H1 (cell line): Measurements from ENCODE around the gene MTX1. TPM values are rescaled to one million over a fixed set of nuclear protein-coding genes. Genes with fewer than 3 reads are reported as not detected.

Experiments used
- CTCF ChIA-PET: fragments of 300-600 bp; sonication (Branson Sonifier 250); formaldehyde crosslinking; loops from one replicate; lab custom pipeline; 2021; ENCODE audit not compliant: partially characterized antibody; lab: Charles Lee
- POLR2A ChIA-PET: fragments of 300-600 bp; sonication (Branson Sonifier 250); formaldehyde crosslinking; loops from one replicate; lab custom pipeline; 2021; ENCODE audit warnings: inconsistent platforms; ENCODE audit not compliant: partially characterized antibody; lab: Charles Lee
- DNase-seq, 2 experiments: peaks; one replicate each; pipeline versions ENCODE4 v3.0.0 to v3.0.0-alpha.2; 2010 to 2022; ENCODE audit warnings: low spot score in 2 of 2, low read depth in 1 of 2, mixed read lengths in 1 of 2
- FAIRE-seq: peaks from 2 replicates; lab custom pipeline; 2011; peaks lifted over from hg19 to GRCh38; lab: Jason Lieb, UNC
- H2AFZ ChIP-seq: 2 replicates; pipeline ENCODE4 v1.8.1; 2012; ENCODE audit warnings: low read length, inconsistent platforms
- H2AK5ac ChIP-seq: 2 replicates; pipeline ENCODE4 v1.6.1; 2013; ENCODE audit warnings: low read depth, low read length
- H2BK120ac ChIP-seq: replicated peaks from 2 replicates; pipeline ENCODE3; 2013; ENCODE audit warnings: low read depth, low read length, inconsistent platforms
- H2BK12ac ChIP-seq: 2 replicates; pipeline ENCODE4 v1.6.1; 2013; ENCODE audit warnings: low read depth, low read length
- H2BK15ac ChIP-seq: 2 replicates; pipeline ENCODE4 v1.6.1; 2013; ENCODE audit warnings: low read length
- H2BK20ac ChIP-seq: 2 replicates; pipeline ENCODE4 v1.6.1; 2013; ENCODE audit warnings: low read length
- H2BK5ac ChIP-seq: 2 replicates; pipeline ENCODE4 v1.6.1; 2013; ENCODE audit warnings: low read depth, low read length
- H3K14ac ChIP-seq: 2 replicates; pipeline ENCODE4 v1.6.1; 2013; ENCODE audit warnings: inconsistent platforms; ENCODE audit not compliant: insufficient read length
- H3K18ac ChIP-seq: 2 replicates; pipeline ENCODE4 v1.6.1; 2013; ENCODE audit warnings: low read length; ENCODE audit errors: extremely low read depth
- H3K23ac ChIP-seq: 2 replicates; pipeline ENCODE4 v1.6.1; 2013; ENCODE audit warnings: inconsistent platforms; ENCODE audit not compliant: insufficient read length
- H3K23me2 ChIP-seq: 2 replicates; pipeline ENCODE4 v1.6.1; 2013; ENCODE audit warnings: low read depth, low read length
- H3K27ac ChIP-seq: 2 replicates; pipeline ENCODE4 v1.6.1; 2011; ENCODE audit warnings: low read depth, low read length, inconsistent platforms
- H3K27me3 ChIP-seq, 4 experiments: replicated peaks in 1 of 4; 1 replicate in 1 of 4; 2 replicates in 3 of 4; pipeline versions ENCODE4 v1.6.1 to v1.8.1; 2011 to 2013; ENCODE audit warnings: low read length in 3 of 4, mild to moderate bottlenecking in 3 of 4, inconsistent platforms in 2 of 4, mixed read lengths in 2 of 4, moderate library complexity in 1 of 4; ENCODE audit not compliant: control insufficient read depth in 3 of 4, insufficient read depth in 3 of 4; ENCODE audit errors: extremely low read depth in 1 of 4
- H3K36me3 ChIP-seq, 4 experiments: 2 replicates each; pipeline versions ENCODE4 v1.6.1 to v1.8.1; 2011 to 2013; ENCODE audit warnings: mild to moderate bottlenecking in 4 of 4, low read length in 3 of 4, moderate library complexity in 2 of 4, control low read depth in 1 of 4, inconsistent platforms in 1 of 4; ENCODE audit not compliant: insufficient read depth in 4 of 4, control insufficient read depth in 2 of 4
- H3K4ac ChIP-seq: replicated peaks from 2 replicates; pipeline ENCODE3; 2013; ENCODE audit warnings: low read length, low read depth, mixed read lengths, inconsistent platforms; ENCODE audit not compliant: insufficient read length
- H3K4me1 ChIP-seq, 4 experiments: replicated peaks in 1 of 4; 1 replicate in 1 of 4; 2 replicates in 3 of 4; pipeline versions ENCODE4 v1.6.1 to v1.8.1; 2011 to 2013; ENCODE audit warnings: low read length in 3 of 4, inconsistent platforms in 2 of 4, mixed read lengths in 1 of 4; ENCODE audit not compliant: insufficient read depth in 4 of 4, control insufficient read depth in 3 of 4
- H3K4me2 ChIP-seq, 2 experiments: 2 replicates each; pipeline versions ENCODE4 v1.6.1 to v1.8.1; 2011 to 2013; ENCODE audit warnings: low read depth in 2 of 2, low read length in 2 of 2, control low read depth in 1 of 2, inconsistent platforms in 1 of 2, mild to moderate bottlenecking in 1 of 2; ENCODE audit not compliant: insufficient read depth in 1 of 2
- H3K4me3 ChIP-seq, 4 experiments: fragments of 200-600, 300-600 bp in 1 of 4; sonication (generic), shearing (Covaris generic), sonication (Bioruptor Twin) in 1 of 4; 2 replicates each; pipeline versions ENCODE4 v1.5.1 to v1.8.1; 2011 to 2016; ENCODE audit warnings: low read length in 4 of 4, low read depth in 3 of 4, control low read depth in 2 of 4, inconsistent platforms in 2 of 4, mild to moderate bottlenecking in 2 of 4, mixed read lengths in 1 of 4, moderate library complexity in 1 of 4; ENCODE audit not compliant: insufficient read depth in 2 of 4; ENCODE audit errors: extremely low read depth in 1 of 4
- H3K56ac ChIP-seq: replicated peaks from 2 replicates; pipeline ENCODE3; 2013; ENCODE audit warnings: low read depth, mild to moderate bottlenecking, mixed read lengths, low read length, inconsistent platforms; ENCODE audit not compliant: insufficient read length
- H3K79me1 ChIP-seq: 2 replicates; pipeline ENCODE4 v1.6.1; 2013; ENCODE audit warnings: low read depth, low read length, control low read depth
- H3K79me2 ChIP-seq, 2 experiments: 2 replicates each; pipeline versions ENCODE4 v1.6.1 to v1.8.1; 2012 to 2013; ENCODE audit warnings: low read length in 2 of 2, mild to moderate bottlenecking in 2 of 2, inconsistent platforms in 1 of 2; ENCODE audit not compliant: insufficient read depth in 2 of 2, control insufficient read depth in 1 of 2
- H3K9ac ChIP-seq, 4 experiments: replicated peaks in 1 of 4; 1 replicate in 1 of 4; 2 replicates in 3 of 4; pipeline versions ENCODE4 v1.6.1 to v1.8.1; 2011 to 2013; ENCODE audit warnings: low read depth in 3 of 4, low read length in 3 of 4, control low read depth in 2 of 4, mild to moderate bottlenecking in 2 of 4, moderate library complexity in 2 of 4, inconsistent platforms in 1 of 4; ENCODE audit errors: extremely low read depth in 1 of 4
- H3K9me3 ChIP-seq, 2 experiments: 2 replicates each; pipeline versions ENCODE4 v1.6.1 to v1.8.1; 2012 to 2013; ENCODE audit warnings: mild to moderate bottlenecking in 2 of 2, moderate library complexity in 2 of 2, control low read depth in 1 of 2, inconsistent platforms in 1 of 2, low read depth in 1 of 2, low read length in 1 of 2, mixed read lengths in 1 of 2; ENCODE audit not compliant: insufficient read depth in 2 of 2
- H4K20me1 ChIP-seq, 2 experiments: replicated peaks in 1 of 2; 2 replicates each; pipeline versions ENCODE3 to v1.8.1; 2011 to 2013; ENCODE audit warnings: inconsistent platforms in 2 of 2, low read length in 2 of 2, mild to moderate bottlenecking in 1 of 2; ENCODE audit not compliant: insufficient read depth in 2 of 2, control insufficient read depth in 1 of 2
- H4K5ac ChIP-seq: 2 replicates; pipeline ENCODE4 v1.6.1; 2013; ENCODE audit warnings: low read length, low read depth, mixed read lengths, inconsistent platforms; ENCODE audit not compliant: insufficient read length
- H4K8ac ChIP-seq: 2 replicates; pipeline ENCODE4 v1.8.0; 2013; ENCODE audit warnings: mild to moderate bottlenecking, moderate library complexity, low read length, inconsistent platforms; ENCODE audit not compliant: insufficient read depth; ENCODE audit errors: extremely low read depth
- H4K91ac ChIP-seq: replicated peaks from 2 replicates; pipeline ENCODE3; 2013; ENCODE audit warnings: low read length, mixed read lengths, inconsistent platforms; ENCODE audit not compliant: insufficient read length
- CHD2 ChIP-seq: IDR thresholded peaks from 2 replicates; pipeline ENCODE4 v1.6.1; 2012; ENCODE audit warnings: low read length, improper control_type of control experiment
- POLR2A ChIP-seq, 2 experiments: IDR thresholded peaks; 1 replicate in 1 of 2; 2 replicates in 1 of 2; pipeline ENCODE4 v1.6.1; 2011; ENCODE audit warnings: low read depth in 2 of 2, low read length in 2 of 2, mild to moderate bottlenecking in 2 of 2; ENCODE audit errors: control extremely low read depth in 1 of 2
- POLR2AphosphoS5 ChIP-seq: IDR thresholded peaks from 2 replicates; pipeline ENCODE4 v1.6.1; 2011; ENCODE audit warnings: low read depth, low read length
- SUZ12 ChIP-seq: fragments of 200-600 bp; sonication (generic); IDR thresholded peaks from 2 replicates; pipeline ENCODE4 v1.6.1; 2012; ENCODE audit warnings: mild to moderate bottlenecking, inconsistent platforms, low read length, moderate library complexity, mixed read lengths
- WGBS, 2 experiments: shearing (Covaris generic) in 1 of 2; methylation state at CpG; one replicate each; pipeline versions ENCODE4 v1.1.6 to v1.1.7; 2013 to 2015; ENCODE audit warnings: low lambda C conversion rate in 2 of 2, mixed read lengths in 2 of 2, inconsistent platforms in 1 of 2, low coverage in 1 of 2, missing lambda C conversion rate in 1 of 2; ENCODE audit not compliant: insufficient replicate concordance in 2 of 2, insufficient coverage in 1 of 2, insufficient read length in 1 of 2; ENCODE audit errors: extremely low coverage in 1 of 2, missing lambda C conversion rate in 1 of 2; 5-methylcytosine and 5-hydroxymethylcytosine counted together
- polyA plus RNA-seq, 7 experiments: library from polyadenylated mRNA; depleted of rRNA in 3 of 7; stranded (reverse) in 5 of 7; unstranded in 2 of 7; fragments of >200 nt in 5 of 7; fragments of 200-250 nt in 2 of 7; gene quantifications; 1 replicate in 5 of 7; 2 replicates in 1 of 7; 4 replicates in 1 of 7; pipeline versions ENCODE4 v1.2.1 to v1.2.3, GENCODE V29; 2011 to 2013; ENCODE audit warnings: missing spikeins in 2 of 7, mixed read lengths in 2 of 7
- total RNA-seq: library from RNA; stranded (reverse); fragmentation: NEBNext Ultra II Directional; extraction: Animal tissue kit (Norgen Biotek cat#: 25700); gene quantifications from 2 replicates; pipeline ENCODE4 v1.2.1, GENCODE V29; 2021

MTX1 gene
- total and polyA plus RNA-seq, 2 of the 8 experiments (the other 6 are each of a cell fraction or from before 2014, with no cell fraction given) = 47.9 to 131 TPM

DNA sequence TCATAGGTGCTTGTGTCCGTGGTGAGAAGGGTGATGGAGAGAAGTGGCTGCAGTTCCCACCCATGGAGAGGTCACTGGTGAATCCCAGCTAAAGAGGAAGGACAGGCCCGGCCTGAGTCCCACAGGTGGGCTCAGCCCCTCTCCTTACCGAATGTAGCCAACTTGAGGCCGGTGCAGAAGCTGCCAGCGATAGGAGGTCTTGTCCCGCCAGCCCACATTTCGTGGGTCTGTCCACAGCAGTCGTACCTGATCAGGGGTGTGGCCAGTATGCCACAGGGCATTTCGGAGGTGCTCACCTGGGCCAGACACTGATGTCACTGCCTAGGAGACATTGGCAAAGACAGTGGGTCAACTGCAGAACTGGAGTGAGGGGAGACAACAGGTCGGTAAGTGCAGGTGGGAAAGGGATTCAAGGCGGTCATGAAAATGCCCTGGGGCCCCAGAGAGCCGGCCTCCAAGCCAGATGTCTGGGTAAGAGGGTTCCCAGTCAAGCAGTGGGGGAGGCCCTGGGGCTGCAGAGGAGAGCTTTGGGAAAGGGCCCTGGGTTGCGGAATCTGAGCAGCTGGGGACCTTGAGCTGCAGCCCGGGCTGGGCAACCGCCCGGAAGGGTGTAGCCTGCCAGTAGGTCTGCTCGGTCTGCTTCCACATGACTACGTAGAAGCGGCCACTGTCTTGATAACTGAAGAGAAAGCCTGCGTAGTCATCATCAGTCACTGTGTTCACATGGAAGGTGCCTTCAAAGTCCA lies 11.4 kb upstream of the MTX1 start:
- Histone ChIP-seq H3K27me3 (no peaks in the 10 kb centered on the region; a peak in 1 of 7 replicates), H3K79me1 (peaks cover 22% of the 10 kb centered on the region), H3K36me3 (peaks cover 41 to 58% (median 50%) of the 10 kb centered on the region in 4 experiments), H3K79me2 (peaks cover 6 to 34% of the 10 kb centered on the region in 2 experiments; a peak in 3 of 4 replicates), H3K27ac (peak overlapping the region; percentile 90), H3K4me3 (peak overlapping the region; percentile 94 to 98 (median 96)), H2AK5ac (peak overlapping the region; percentile 100), H3K14ac (no peak overlapping the region), H3K23me2 (peaks cover 24% of the 10 kb centered on the region), H3K9me3 (no peaks in the 10 kb centered on the region), H2BK12ac (peak overlapping the region; percentile 100), H4K20me1 (peaks cover 15 to 44% of the 10 kb centered on the region in 2 experiments), H2BK15ac (peak overlapping the region; percentile 74), H3K4me2 (peak overlapping the region; percentile 93 to 95), H2BK20ac (peak overlapping the region; percentile 100), H2AFZ (no peak overlapping the region), H2BK120ac (peak overlapping the region; percentile 98)
- CTCF ChIA-PET = interaction anchor here (0.6 to 2.5 kb wide), 4 partner anchors 8 to 28 kb away, joined by 3 to 20 read pairs (median 3); partner anchors contain the start of gene THBS3
- no peak for FAIRE-seq
- TF ChIP-seq SUZ12 = no peak
- no peak for TF ChIP-seq CHD2
- TF ChIP-seq POLR2AphosphoS5 = peak; percentile 45; the same call in 1 of the 2 replicates
- TF ChIP-seq POLR2A (IDR thresholded peaks at IDR 0.05; ENCODE audit: control extremely low read depth in 1 of 2, low read depth in 2 of 2, low read length in 2 of 2) = peak in 1 of 2 experiments; percentile 48; a peak in 1 of 3 replicates
- TF ChIP-seq, all 59 proteins: peak for 2
- DNase-seq = no peak
- POLR2A ChIA-PET = interaction anchor here (0.6 to 19.4 kb wide), 8 partner anchors 10 to 180 kb away, joined by 3 to 512 read pairs (median 3); partner anchors contain the start of genes KRTCAP2, MTX1, SCAMP3 and THBS3
- Histone ChIP-seq H3K4me1 (peaks cover 8 to 31% (median 25%) of the 10 kb centered on the region in 4 experiments), H3K4ac (peak overlapping the region; percentile 94), H3K23ac (no peak overlapping the region), H4K8ac (peak overlapping the region; percentile 78; the same call in 1 of the 2 replicates), H3K9ac (peak overlapping the region in 3 of 4 experiments; percentile 72 to 85 (median 77); a peak in 6 of 7 replicates), H4K5ac (peak overlapping the region; percentile 60), H3K56ac (peak overlapping the region; percentile 8), H3K18ac (peak overlapping the region; percentile 91), H2BK5ac (peak overlapping the region; percentile 99), H4K91ac (peak overlapping the region; percentile 45)
- WGBS, 2 experiments = 82% methylated on average over 20 of the region's 20 CpGs; no CpG with 5 or more reads in 1 of the 2 experiments
